K562 (cell line): Measurements from ENCODE around the gene SMIM22. TPM values are rescaled to one million over a fixed set of nuclear protein-coding genes. Genes with fewer than 3 reads are reported as not detected.
A peak's percentile ranks its signal among the peaks of the same experiment; 100 is the strongest.

Source experiments
- DNMT1 ChIP-seq: fragments of 450-650 bp; IDR thresholded peaks from 2 replicates; pipeline ENCODE4 v1.6.1; 2016; ENCODE audit warnings: antibody characterized with exemption, mild to moderate bottlenecking
- ELF2 ChIP-seq: fragments of 250-450 bp; sonication (Bioruptor Pico); IDR thresholded peaks from 2 replicates; pipeline ENCODE4 v1.5.0; 2021; ENCODE audit warnings: mild to moderate bottlenecking
- LCOR ChIP-seq: sonication (generic); formaldehyde crosslinking; IDR thresholded peaks from 2 replicates; pipeline ENCODE4 v1.8.0; 2022; ENCODE audit warnings: mild to moderate bottlenecking, missing genetic modification reagents
- MCM3 ChIP-seq: fragments of 450-650 bp; IDR thresholded peaks from 2 replicates; pipeline ENCODE4 v1.6.1; 2016
- MEF2A ChIP-seq: IDR thresholded peaks from 2 replicates; pipeline ENCODE4 v1.6.1; 2011; ENCODE audit warnings: low read depth, mild to moderate bottlenecking, low read length, moderate library complexity; ENCODE audit not compliant: control insufficient read depth
- MEF2D ChIP-seq: conservative IDR thresholded peaks from 2 replicates; pipeline ENCODE4 v1.6.1; 2016; ENCODE audit warnings: low read depth, missing genetic modification characterization, missing compliant biosample characterization
- OTX1 ChIP-seq: fragments of 450-650 bp; formaldehyde crosslinking; IDR thresholded peaks from 2 replicates; pipeline ENCODE4 v1.4.0; 2022; ENCODE audit warnings: mild to moderate bottlenecking
- RBM15 ChIP-seq: fragments of 200-400 bp; formaldehyde crosslinking; IDR thresholded peaks from 2 replicates; pipeline ENCODE4 v1.6.1; 2018; ENCODE audit warnings: mild to moderate bottlenecking, low read length, moderate library complexity; ENCODE audit not compliant: insufficient read depth
- RBM39 ChIP-seq: fragments of 200-400 bp; formaldehyde crosslinking; optimal IDR thresholded peaks from 2 replicates; pipeline ENCODE3; 2018; ENCODE audit warnings: low read depth, low read length
- SIN3B ChIP-seq: fragments of 450-650 bp; IDR thresholded peaks from 2 replicates; pipeline ENCODE4 v1.6.1; 2017; ENCODE audit warnings: low read depth, mild to moderate bottlenecking, moderate library complexity
- SP1 ChIP-seq: sonication (generic); formaldehyde crosslinking; IDR thresholded peaks from 2 replicates; pipeline ENCODE4 v1.8.1; 2022; ENCODE audit warnings: mild to moderate bottlenecking, missing genetic modification reagents
- TARDBP ChIP-seq: fragments of 450-650 bp; IDR thresholded peaks from 2 replicates; pipeline ENCODE4 v1.6.1; 2016
- ZKSCAN3 ChIP-seq: fragments of 250-450 bp; sonication (Bioruptor Pico); IDR thresholded peaks from 2 replicates; pipeline ENCODE4 v1.4.0; 2020
- ZNF699 ChIP-seq: fragments of 250-450 bp; sonication (Bioruptor Pico); IDR thresholded peaks from 2 replicates; pipeline ENCODE4 v1.8.0; 2021; ENCODE audit warnings: mild to moderate bottlenecking, moderate library complexity; ENCODE audit not compliant: insufficient replicate concordance
- ZNF780A ChIP-seq: fragments of 250-450 bp; sonication (Bioruptor Pico); IDR thresholded peaks from 2 replicates; pipeline ENCODE4 v1.5.0; 2021; ENCODE audit warnings: mild to moderate bottlenecking
- polyA plus RNA-seq, 8 experiments: library from polyadenylated mRNA; depleted of rRNA in 4 of 8; stranded (reverse) in 5 of 8; unstranded in 3 of 8; fragments of >200 nt; fragmentation: Nextera tagmentation in 2 of 8; fragmentation: Illumina TruSeq in 1 of 8; extraction: Ambion mirVana in 2 of 8; extraction: Trizol in 1 of 8; gene quantifications; 2 replicates each; pipeline versions ENCODE4 v1.2.1 to v1.2.3, GENCODE V29; 2011 to 2014; ENCODE audit warnings: inconsistent platforms in 1 of 8, missing spikeins in 1 of 8
- total RNA-seq, 7 experiments: library from RNA; depleted of rRNA in 6 of 7; stranded (reverse); fragments of >200 nt in 6 of 7; fragmentation: Illumina TruSeq in 2 of 7; extraction: Trizol in 2 of 7; gene quantifications; 2 replicates each; pipeline versions ENCODE4 v1.2.1 to v1.2.3, GENCODE V29; 2011 to 2021; ENCODE audit warnings: low replicate concordance in 1 of 7
- TF ChIP-seq, protein P1 (sequence below): conservative IDR thresholded peaks from 2 replicates; pipeline ENCODE4 v1.6.1; 2011; ENCODE audit warnings: low read depth, mild to moderate bottlenecking, low read length; ENCODE audit not compliant: control insufficient read depth
- TF ChIP-seq, protein P2 (sequence below): fragments of 250-450 bp; sonication (Bioruptor Pico); IDR thresholded peaks from 2 replicates; pipeline ENCODE4 v1.4.0; 2020; ENCODE audit warnings: mild to moderate bottlenecking, moderate library complexity, borderline replicate concordance
- TF ChIP-seq, protein P3 (sequence below): fragments of 250-450 bp; sonication (Bioruptor Pico); IDR thresholded peaks from 2 replicates; pipeline ENCODE4 v1.9.0; 2021; ENCODE audit warnings: mild to moderate bottlenecking, inconsistent platforms
- TF ChIP-seq, protein P4 (sequence below): sonication (generic); formaldehyde crosslinking; IDR thresholded peaks from 2 replicates; pipeline ENCODE4 v1.8.0; 2022; ENCODE audit warnings: mild to moderate bottlenecking, missing genetic modification reagents
- TF ChIP-seq, protein P5 (sequence below): fragments of 450-650 bp; IDR thresholded peaks from one replicate; pipeline ENCODE4 v1.6.1; 2018; ENCODE audit warnings: mild to moderate bottlenecking, moderate library complexity; ENCODE audit not compliant: partially characterized antibody

SMIM22 gene
- total and polyA plus RNA-seq, 9 of the 15 experiments (the other 6 are each of a cell fraction or from before 2014, with no cell fraction given), result not detected

DNA sequence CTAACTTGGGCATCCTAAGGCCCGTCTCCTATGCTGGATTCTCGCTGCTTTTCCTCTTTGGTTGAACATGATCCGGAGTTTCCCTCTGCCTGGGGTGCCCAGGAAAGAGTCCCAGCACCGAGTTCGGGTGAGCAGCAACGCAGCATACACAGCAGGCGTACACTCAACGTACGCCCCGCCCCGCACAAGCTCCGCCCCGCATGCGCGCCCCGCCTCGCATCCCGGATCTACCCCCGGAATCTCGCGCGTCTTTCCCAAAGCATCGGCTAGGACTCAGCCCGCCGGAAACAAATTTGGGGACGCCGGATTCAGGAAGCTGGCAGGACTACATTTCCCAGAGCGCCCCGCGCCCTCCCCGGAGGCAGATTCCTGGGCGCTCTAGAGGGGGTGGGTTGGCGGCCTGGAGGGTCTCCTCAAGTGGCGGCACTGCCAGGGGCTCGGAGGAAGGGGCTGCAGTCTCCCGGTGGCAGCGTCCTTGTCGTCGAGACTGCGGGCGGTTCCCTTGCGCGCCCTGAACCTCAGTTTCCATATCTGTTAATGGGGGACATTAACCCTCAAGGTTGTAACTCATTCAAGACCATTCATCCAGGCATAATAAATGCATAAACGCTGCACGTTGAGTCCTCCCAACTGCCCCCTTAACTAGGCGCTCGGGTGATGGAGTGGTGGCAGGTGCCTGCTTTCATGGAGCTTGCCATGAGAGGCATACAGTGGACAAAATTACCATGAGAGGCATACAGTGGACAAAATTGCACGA lies 26.4 kb upstream of the SMIM22 start (continued):
- no peak for TF ChIP-seq TARDBP
- no peak for TF ChIP-seq ZNF780A
- TF ChIP-seq MCM3, result no peak
- TF ChIP-seq, protein P1, sequence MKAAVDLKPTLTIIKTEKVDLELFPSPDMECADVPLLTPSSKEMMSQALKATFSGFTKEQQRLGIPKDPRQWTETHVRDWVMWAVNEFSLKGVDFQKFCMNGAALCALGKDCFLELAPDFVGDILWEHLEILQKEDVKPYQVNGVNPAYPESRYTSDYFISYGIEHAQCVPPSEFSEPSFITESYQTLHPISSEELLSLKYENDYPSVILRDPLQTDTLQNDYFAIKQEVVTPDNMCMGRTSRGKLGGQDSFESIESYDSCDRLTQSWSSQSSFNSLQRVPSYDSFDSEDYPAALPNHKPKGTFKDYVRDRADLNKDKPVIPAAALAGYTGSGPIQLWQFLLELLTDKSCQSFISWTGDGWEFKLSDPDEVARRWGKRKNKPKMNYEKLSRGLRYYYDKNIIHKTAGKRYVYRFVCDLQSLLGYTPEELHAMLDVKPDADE, result peak; percentile 86; the same call in 1 of the 2 replicates
- TF ChIP-seq MEF2D, result no peak
- TF ChIP-seq SP1 (CRISPR knock-in tag), result peak; percentile 74; the same call in 1 of the 2 replicates
- TF ChIP-seq, protein P2, sequence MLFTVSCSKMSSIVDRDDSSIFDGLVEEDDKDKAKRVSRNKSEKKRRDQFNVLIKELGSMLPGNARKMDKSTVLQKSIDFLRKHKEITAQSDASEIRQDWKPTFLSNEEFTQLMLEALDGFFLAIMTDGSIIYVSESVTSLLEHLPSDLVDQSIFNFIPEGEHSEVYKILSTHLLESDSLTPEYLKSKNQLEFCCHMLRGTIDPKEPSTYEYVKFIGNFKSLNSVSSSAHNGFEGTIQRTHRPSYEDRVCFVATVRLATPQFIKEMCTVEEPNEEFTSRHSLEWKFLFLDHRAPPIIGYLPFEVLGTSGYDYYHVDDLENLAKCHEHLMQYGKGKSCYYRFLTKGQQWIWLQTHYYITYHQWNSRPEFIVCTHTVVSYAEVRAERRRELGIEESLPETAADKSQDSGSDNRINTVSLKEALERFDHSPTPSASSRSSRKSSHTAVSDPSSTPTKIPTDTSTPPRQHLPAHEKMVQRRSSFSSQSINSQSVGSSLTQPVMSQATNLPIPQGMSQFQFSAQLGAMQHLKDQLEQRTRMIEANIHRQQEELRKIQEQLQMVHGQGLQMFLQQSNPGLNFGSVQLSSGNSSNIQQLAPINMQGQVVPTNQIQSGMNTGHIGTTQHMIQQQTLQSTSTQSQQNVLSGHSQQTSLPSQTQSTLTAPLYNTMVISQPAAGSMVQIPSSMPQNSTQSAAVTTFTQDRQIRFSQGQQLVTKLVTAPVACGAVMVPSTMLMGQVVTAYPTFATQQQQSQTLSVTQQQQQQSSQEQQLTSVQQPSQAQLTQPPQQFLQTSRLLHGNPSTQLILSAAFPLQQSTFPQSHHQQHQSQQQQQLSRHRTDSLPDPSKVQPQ (CRISPR knock-in tag), result no peak
- peak; percentile 82 for TF ChIP-seq ELF2 (CRISPR knock-in tag)
- peak; percentile 98 for TF ChIP-seq LCOR (CRISPR knock-in tag)
- no peak for TF ChIP-seq SIN3B
- TF ChIP-seq DNMT1, result no peak
- TF ChIP-seq, protein P3, sequence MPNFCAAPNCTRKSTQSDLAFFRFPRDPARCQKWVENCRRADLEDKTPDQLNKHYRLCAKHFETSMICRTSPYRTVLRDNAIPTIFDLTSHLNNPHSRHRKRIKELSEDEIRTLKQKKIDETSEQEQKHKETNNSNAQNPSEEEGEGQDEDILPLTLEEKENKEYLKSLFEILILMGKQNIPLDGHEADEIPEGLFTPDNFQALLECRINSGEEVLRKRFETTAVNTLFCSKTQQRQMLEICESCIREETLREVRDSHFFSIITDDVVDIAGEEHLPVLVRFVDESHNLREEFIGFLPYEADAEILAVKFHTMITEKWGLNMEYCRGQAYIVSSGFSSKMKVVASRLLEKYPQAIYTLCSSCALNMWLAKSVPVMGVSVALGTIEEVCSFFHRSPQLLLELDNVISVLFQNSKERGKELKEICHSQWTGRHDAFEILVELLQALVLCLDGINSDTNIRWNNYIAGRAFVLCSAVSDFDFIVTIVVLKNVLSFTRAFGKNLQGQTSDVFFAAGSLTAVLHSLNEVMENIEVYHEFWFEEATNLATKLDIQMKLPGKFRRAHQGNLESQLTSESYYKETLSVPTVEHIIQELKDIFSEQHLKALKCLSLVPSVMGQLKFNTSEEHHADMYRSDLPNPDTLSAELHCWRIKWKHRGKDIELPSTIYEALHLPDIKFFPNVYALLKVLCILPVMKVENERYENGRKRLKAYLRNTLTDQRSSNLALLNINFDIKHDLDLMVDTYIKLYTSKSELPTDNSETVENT (CRISPR knock-in tag), result 0 out of 2 replicates have a peak, but pooled peaks have one; percentile 28
- no peak for TF ChIP-seq ZKSCAN3 (CRISPR knock-in tag)
- TF ChIP-seq, protein P4, sequence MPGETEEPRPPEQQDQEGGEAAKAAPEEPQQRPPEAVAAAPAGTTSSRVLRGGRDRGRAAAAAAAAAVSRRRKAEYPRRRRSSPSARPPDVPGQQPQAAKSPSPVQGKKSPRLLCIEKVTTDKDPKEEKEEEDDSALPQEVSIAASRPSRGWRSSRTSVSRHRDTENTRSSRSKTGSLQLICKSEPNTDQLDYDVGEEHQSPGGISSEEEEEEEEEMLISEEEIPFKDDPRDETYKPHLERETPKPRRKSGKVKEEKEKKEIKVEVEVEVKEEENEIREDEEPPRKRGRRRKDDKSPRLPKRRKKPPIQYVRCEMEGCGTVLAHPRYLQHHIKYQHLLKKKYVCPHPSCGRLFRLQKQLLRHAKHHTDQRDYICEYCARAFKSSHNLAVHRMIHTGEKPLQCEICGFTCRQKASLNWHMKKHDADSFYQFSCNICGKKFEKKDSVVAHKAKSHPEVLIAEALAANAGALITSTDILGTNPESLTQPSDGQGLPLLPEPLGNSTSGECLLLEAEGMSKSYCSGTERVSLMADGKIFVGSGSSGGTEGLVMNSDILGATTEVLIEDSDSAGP (CRISPR knock-in tag), result no peak
- TF ChIP-seq MEF2A, result no peak
- TF ChIP-seq, protein P5, sequence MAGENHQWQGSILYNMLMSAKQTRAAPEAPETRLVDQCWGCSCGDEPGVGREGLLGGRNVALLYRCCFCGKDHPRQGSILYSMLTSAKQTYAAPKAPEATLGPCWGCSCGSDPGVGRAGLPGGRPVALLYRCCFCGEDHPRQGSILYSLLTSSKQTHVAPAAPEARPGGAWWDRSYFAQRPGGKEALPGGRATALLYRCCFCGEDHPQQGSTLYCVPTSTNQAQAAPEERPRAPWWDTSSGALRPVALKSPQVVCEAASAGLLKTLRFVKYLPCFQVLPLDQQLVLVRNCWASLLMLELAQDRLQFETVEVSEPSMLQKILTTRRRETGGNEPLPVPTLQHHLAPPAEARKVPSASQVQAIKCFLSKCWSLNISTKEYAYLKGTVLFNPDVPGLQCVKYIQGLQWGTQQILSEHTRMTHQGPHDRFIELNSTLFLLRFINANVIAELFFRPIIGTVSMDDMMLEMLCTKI, result no peak
- no peak for TF ChIP-seq OTX1 (CRISPR knock-in tag)
- TF ChIP-seq ZNF699 (CRISPR knock-in tag), result no peak
- TF ChIP-seq RBM39, result no peak
- no peak for TF ChIP-seq RBM15
